OCI-LY1 (cell line): ENCODE results near the gene TBCD.

Experiments
- EZH2 ChIP-seq: fragments of 200-600 bp; sonication (generic), shearing (Covaris generic); IDR thresholded peaks from 2 replicates; pipeline ENCODE4 v1.8.0; 2017; ENCODE audit warnings: borderline replicate concordance, mixed run types, mild to moderate bottlenecking, antibody characterized with exemption, low read length, moderate library complexity, mixed read lengths
- TF ChIP-seq, protein P1 (sequence below): fragments of 200-600 bp; sonication (generic), shearing (Covaris generic); IDR thresholded peaks from 2 replicates; pipeline ENCODE4 v1.5.1; 2017; ENCODE audit warnings: mild to moderate bottlenecking, antibody characterized with exemption, low read length, moderate library complexity, mixed read lengths

DNA sequence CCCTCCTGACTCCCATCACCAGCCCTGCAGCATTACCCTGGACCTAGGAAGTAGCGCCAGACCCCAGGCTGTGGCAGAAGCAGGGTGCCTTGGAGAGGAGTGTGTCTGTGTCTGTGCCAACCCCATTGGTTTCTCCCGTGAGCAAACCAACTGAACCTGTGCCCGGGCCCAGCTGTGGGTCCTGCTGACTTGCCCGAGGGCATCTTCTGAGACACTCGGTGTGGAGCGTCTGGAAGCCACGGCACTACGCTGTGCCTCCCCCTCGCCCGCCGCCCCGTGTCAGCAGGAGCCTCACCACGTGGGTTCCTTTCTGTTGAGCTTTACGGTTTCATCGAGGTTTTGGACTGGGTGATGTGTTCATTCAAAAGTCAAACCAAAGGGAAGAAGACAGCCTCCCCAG, 60.2 kb downstream of the TBCD start:
- TF ChIP-seq, protein P1, sequence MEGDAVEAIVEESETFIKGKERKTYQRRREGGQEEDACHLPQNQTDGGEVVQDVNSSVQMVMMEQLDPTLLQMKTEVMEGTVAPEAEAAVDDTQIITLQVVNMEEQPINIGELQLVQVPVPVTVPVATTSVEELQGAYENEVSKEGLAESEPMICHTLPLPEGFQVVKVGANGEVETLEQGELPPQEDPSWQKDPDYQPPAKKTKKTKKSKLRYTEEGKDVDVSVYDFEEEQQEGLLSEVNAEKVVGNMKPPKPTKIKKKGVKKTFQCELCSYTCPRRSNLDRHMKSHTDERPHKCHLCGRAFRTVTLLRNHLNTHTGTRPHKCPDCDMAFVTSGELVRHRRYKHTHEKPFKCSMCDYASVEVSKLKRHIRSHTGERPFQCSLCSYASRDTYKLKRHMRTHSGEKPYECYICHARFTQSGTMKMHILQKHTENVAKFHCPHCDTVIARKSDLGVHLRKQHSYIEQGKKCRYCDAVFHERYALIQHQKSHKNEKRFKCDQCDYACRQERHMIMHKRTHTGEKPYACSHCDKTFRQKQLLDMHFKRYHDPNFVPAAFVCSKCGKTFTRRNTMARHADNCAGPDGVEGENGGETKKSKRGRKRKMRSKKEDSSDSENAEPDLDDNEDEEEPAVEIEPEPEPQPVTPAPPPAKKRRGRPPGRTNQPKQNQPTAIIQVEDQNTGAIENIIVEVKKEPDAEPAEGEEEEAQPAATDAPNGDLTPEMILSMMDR = no peak
- TF ChIP-seq EZH2 = no peak
